ENCODE results near the gene FGG.

- no peak for TF ChIP-seq CTCF (conservative IDR thresholded peaks at IDR 0.05 in 1 of 2, IDR thresholded peaks at IDR 0.05 in 1 of 2; ENCODE audit: low read depth in 1 of 2, low read length in 2 of 2)
- no peak for TF ChIP-seq EZH2 (IDR thresholded peaks at IDR 0.05; ENCODE audit: low read length, missing control alignments)
Observed at GRCh38 chr4:154602404-154603020, 9.9 kb downstream of the FGG start.

All from fibroblast of lung (primary cell).